HG03196 (cell line): ENCODE data around the gene EML6.
A peak's percentile ranks its signal among the peaks of the same experiment; 100 is the strongest.

Experiments used
- ATAC-seq: cut with Tn5 transposase; IDR thresholded peaks from one replicate; pipeline ENCODE4 v1.9.1; 2021; ENCODE audit not compliant: unreplicated experiment

EML6 gene

DNA sequence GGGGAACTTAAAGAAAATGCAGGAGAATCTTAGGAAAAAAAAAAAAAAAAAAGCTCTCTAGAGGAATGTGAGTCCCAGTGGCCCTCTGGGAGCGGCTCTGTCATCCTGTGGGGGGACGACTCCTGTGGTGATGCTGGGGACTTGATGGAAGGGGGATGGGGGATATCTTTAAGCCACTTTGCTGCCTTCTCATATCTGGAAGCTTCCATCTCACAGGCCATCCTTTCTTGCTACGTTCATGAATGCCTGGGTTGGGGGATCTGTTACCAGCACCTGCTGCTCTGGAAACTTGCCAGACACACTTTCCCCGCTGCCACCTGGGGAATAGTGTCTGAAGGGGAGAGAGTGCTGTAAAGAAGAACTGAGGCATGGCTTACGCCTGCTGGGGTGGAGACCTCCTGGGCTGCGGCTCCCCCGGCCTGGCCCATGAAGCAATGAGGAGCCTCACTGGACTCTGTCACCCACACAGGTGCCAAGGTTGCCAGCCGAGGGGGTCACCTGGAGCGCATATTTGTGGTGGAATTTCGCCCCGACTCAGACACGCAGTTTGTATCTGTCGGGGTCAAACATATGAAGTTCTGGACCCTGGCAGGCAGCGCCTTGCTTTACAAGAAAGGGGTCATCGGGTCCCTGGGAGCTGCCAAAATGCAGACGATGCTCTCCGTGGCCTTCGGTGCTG, 234.0 kb downstream of the EML6 start:
- no peak for ATAC-seq

DNA sequence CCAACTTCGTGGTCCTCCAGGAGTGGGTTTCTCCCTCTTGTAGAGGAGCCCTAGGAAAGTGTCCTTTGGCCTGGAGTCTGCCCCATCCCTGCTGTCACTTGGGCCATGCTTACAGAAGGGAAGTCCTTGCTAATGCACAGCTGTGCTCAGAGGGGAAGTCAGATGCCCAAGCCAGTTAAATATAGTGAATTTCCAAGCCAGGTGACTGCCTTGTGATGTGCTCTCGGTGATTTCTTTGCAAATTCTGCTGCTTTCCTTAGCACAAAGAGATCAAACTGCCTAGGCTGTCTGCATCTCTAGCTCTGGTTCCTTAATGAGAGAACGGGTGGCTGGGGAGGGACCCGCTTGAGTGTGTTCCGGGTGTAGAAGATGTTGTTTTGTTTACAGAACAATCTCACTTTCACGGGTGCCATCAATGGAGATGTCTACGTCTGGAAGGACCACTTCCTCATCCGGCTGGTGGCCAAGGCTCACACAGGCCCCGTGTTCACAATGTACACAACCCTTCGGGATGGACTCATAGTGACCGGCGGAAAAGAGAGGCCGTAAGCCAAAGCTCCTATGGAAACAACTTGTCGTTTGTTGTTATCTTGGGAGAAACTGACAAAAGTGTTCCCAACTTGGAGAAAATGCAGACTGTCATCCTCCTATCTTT, 235.4 kb downstream of the EML6 start:
- ATAC-seq = no peak

DNA sequence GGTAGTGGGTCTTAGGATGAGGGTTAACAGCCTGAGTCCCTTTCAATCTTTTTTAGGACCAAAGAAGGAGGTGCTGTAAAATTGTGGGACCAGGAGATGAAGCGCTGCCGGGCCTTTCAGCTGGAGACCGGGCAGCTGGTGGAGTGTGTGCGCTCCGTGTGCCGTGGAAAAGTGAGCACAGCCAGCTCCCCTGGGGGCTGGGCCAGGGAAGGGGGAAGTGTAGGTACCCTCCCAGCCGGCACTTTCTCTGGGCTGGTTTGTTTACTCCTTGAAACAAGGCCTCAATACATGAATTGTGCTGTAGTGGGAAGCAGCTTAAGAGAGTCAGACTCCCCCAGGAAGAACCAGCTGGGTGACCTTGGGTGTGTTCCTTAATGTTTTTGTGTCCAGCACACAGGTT, 236.7 kb downstream of the EML6 start:
- no peak for ATAC-seq

- no peak for ATAC-seq
Measured at GRCh38 chr2:54962511-54962910, 239.0 kb downstream of the EML6 start.

DNA sequence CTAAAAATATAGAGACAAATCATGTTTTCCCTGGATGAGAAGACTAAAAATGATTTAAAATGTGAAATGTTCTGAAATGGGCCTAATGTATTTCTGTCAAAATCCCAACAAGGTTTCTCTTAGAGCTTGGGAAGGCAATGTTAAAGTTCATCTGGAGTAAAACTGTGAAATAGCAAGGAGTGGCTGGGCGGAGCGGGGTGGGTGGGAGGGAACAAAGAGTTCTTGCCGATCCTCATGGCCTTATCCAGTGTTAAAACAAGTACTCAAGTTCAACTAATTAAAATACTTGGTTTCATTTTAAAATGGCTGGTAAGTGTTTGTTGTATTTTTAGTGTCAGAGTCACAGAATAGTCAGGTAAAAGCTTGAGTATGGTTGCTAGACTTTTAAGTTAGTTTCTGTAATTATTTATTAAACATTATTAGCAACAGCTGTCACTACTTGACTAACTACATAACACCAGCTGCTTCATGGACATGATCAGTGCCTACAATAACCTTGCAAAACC, 239.5 kb downstream of the EML6 start:
- no peak for ATAC-seq

- ATAC-seq = no peak
Measured at GRCh38 chr2:54963476-54963875, 240.0 kb downstream of the EML6 start.

- no peak for ATAC-seq
Measured at GRCh38 chr2:54964271-54964670, 240.8 kb downstream of the EML6 start.

- no peak for ATAC-seq
Measured at GRCh38 chr2:54964816-54965215, 241.4 kb downstream of the EML6 start.

- ATAC-seq = no peak
Measured at GRCh38 chr2:54965425-54965824, 242.0 kb downstream of the EML6 start.

DNA sequence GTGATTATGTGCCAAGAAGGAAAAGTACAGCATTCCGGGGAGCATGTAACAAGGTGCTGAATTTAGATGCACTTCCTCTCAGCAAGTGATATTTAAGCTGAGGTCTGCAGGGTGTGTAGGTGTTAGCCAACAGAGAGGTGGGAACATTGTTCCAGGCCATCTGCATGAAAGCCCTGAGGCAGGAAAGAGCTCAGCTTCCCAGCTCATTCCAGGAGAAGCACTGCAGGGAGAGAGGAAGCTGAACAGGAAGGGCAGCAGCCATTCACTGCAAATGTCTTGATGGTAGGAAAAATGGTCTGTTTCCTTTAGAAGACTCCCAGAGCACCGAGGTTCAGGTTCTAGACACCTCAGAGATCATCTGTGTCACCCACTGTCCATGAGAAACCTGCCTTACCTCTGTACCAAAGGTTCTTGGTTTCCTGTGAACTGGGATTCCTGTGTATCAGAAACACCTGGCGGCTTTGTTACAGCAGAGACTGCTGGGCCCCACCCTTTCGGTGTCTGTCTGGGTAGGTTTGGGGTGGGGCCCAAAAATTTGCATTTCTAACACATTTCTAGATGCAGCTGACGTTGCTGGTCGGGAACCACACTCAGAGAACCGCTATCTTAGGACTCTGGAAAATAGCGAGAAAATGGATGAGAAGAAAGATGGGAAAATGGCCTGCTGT, 242.8 kb downstream of the EML6 start:
- no peak for ATAC-seq

- no peak for ATAC-seq
Measured at GRCh38 chr2:54966837-54967236, 243.4 kb downstream of the EML6 start.

DNA sequence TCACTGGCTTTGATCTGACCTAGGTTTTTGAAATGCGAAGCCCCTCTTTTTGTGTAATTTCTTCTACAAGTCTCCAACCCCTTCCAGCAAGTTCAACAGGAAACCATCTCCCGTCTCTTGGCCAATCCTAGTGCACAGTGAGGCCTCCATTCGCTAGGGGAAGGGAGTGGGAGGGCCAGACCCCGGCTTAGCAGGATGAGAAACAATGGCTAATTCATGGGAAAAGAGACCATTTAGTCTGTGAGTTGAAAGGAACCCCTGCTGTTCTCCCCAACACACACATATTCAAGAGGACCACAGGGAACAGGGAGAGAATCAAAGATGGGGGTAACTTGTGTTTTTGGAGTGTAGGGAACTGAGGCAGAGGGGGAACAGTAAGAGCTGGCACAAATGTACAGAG, 243.8 kb downstream of the EML6 start:
- no peak for ATAC-seq

- ATAC-seq = no peak
Measured at GRCh38 chr2:54967759-54968365, 244.4 kb downstream of the EML6 start.

GRCh38 chr2:54968561-54969218, 245.2 kb downstream of the EML6 start:
- ATAC-seq = no peak

DNA sequence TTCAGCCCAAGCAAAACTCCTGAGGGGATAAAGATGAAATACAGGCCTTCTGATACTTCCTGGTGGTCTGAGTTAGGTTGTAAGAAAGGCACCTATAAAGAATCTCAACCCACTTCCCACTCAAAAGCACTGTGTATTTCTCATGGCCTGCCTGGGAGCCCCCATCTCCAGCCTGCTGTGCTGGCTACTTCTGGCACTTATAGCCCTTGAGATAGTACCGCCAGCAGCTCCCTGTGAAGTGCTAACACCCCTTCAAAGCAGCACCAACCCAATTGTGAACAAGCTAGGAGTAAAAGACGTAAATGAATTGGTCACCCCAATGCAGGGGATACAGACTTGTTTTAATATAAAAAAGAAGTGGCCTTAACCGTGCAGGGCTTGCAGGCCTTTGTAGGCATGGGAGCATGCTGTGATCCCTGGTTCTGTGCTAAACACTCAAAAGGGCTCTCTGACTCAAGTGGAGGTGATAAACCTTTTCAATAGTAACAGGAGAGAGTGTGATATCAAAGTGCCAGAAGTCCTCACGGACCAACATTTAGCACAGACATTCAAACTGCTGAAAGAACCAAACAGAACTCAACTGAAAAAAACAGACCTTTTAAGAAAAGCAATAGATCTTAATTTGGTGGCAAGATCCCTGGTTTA, 246.0 kb downstream of the EML6 start:
- ATAC-seq = no peak

DNA sequence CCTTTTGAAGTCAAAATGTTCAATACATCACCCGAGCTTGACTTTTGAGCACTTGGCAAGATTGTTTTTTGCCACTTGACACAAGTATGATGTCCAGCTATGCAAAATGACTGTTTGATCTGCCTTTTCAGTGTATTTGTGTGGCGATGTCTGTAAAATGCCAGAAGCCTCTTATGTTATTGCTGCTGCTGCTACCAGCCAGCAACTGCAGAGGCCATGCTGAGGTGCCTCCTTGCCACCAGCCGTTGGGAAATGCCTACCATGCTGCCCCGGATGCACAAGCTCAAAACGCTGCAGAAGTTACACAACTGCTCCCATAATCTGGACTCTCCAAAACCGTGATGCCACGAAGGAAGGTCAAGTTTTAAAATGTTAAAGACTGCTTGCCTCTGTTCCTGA, 246.5 kb downstream of the EML6 start:
- ATAC-seq = no peak

DNA sequence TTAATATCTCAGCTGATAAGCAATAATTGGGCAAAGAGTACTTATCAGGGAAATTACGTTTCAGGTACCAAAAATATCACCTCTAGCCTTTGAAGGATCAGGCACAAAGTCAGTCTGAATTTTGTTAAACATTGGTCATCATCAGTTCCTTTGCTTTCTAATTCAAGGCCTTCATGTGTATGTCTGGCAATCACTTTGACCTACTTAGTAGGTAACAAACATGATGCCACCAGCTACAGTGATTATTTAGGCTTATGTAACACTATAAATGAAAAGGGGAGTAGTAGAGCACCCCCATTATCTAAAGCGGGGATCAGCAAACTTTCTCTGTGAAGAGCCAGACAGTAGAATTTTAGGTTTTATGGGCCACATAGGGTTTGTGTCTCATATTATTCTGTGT, 251.7 kb downstream of the EML6 start:
- no peak for ATAC-seq

DNA sequence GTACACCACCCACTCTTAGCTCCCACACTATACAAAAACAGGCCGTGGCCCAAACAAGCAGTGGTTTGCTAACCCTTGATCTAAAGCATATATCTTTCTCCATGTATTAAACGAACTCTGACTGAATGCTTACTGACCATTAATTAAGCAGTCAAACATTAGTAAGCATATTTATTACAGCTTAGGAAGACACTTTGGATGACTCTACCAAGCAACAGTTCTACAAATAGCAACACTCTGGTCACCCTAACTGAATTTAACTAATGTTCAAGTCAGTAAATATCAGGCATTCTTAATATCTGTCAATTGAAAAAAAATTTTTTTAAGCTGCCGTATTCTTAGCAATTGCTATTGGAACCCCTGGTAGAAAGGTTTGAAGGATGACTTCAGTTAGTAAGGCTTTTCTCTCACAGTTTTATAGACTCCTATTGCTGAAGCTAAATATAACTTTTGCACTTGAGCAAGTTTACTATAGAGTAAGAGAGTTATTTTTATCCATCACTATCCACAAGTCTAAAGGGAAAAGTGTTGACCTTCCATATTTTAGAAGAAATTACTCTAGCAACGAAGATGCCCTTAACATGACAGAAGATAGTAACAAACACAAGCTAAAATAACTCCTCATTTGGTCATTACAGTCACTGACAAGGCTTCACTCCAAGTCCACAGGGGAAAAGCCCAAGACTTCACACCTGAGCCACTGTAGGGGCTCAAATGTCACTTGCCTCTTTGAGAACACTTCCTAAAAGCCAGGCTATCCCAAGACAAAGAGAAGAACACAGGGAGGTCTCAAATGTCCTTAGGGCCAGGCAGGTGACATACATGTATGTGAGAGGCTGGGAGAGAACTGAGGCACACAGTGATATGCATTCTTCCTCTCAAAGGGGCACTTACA, 252.4 kb downstream of the EML6 start:
- no peak for ATAC-seq

DNA sequence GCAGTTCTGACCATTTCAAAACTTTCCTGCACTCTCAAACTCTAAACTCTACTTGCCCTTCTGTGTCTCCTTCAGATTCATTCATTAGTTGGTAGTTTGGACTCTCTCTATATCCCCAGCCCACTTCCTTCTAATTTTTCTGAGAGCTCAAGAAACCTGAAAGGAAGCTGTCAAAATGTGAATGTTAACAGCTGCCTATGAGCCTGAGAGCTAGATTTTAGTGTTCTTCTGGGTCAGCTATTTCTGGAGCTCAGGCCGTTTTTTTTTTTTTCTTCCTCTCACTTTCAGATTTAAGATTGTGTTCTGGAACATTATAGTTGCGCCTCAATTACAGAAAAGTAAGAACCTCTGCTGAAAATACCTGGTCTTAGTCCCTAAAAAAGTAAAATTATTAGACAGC, 253.7 kb downstream of the EML6 start:
- peak; percentile 76 for ATAC-seq
